LNCAP (cell line): ENCODE data around the gene PANK2.

Experiments
- CTCF ChIP-seq: fragments of 450-650 bp; IDR thresholded peaks from 2 replicates; pipeline ENCODE4 v1.5.1; 2017; ENCODE audit warnings: mild to moderate bottlenecking

The PANK2 gene

GRCh38 chr20:3914446-3914845 lies 25.3 kb downstream of the PANK2 start:
- no peak for TF ChIP-seq CTCF

- no peak for TF ChIP-seq CTCF
These were observed 26.5 kb downstream of the PANK2 start for GRCh38 chr20:3915691-3916090.

- TF ChIP-seq CTCF, result no peak
These were observed 27.2 kb downstream of the PANK2 start for GRCh38 chr20:3916364-3916763.

GRCh38 chr20:3919352-3919751 lies 30.2 kb downstream of the PANK2 start:
- no peak for TF ChIP-seq CTCF

GRCh38 chr20:3922223-3922982 lies 33.2 kb downstream of the PANK2 start:
- no peak for TF ChIP-seq CTCF

GRCh38 chr20:3922983-3923339 lies 33.8 kb downstream of the PANK2 start:
- no peak for TF ChIP-seq CTCF

- TF ChIP-seq CTCF, result no peak
These were observed 34.6 kb downstream of the PANK2 start for GRCh38 chr20:3923818-3924217.
